Measurements from ENCODE around the gene SPATA31E1. TPM values are rescaled to one million over a fixed set of nuclear protein-coding genes. Genes with fewer than 3 reads are reported as not detected.
"Not testable (repeated sequence)": the region's sequence is repeated elsewhere in the genome, so short reads cannot be mapped to it uniquely, and the experiment has no call there.

Gene SPATA31E1
- total RNA-seq, 1 donor from 2014 or later: not detected

GRCh38 chr9:87884578-87885459 lies 2.1 kb downstream of the SPATA31E1 start:
- no peak for DNase-seq (ENCODE audit: extremely low read depth, low read depth, low spot score)

GRCh38 chr9:87885484-87886189 lies 3.0 kb downstream of the SPATA31E1 start:
- DNase-seq (ENCODE audit: extremely low read depth, low read depth, low spot score): no peak

- DNase-seq (ENCODE audit: extremely low read depth, low read depth, low spot score): no peak
Measured at GRCh38 chr9:87886210-87886932, 3.7 kb downstream of the SPATA31E1 start.

GRCh38 chr9:87886933-87887505 lies 4.3 kb downstream of the SPATA31E1 start:
- no peak for DNase-seq (ENCODE audit: extremely low read depth, low read depth, low spot score)

- no peak for DNase-seq (ENCODE audit: extremely low read depth, low read depth, low spot score)
Measured at GRCh38 chr9:87887661-87888480, 5.2 kb downstream of the SPATA31E1 start.

- no peak for DNase-seq (ENCODE audit: extremely low read depth, low read depth, low spot score)
Measured at GRCh38 chr9:87888501-87888900, 5.8 kb downstream of the SPATA31E1 start.

- DNase-seq (ENCODE audit: extremely low read depth, low read depth, low spot score): no peak
Measured at GRCh38 chr9:87889065-87889881, 6.6 kb downstream of the SPATA31E1 start.

- no peak for DNase-seq (ENCODE audit: extremely low read depth, low read depth, low spot score)
Measured at GRCh38 chr9:87889882-87890252, 7.2 kb downstream of the SPATA31E1 start.

- no peak for DNase-seq (ENCODE audit: extremely low read depth, low read depth, low spot score)
Measured at GRCh38 chr9:87890837-87891236, 8.2 kb downstream of the SPATA31E1 start.

GRCh38 chr9:87891754-87892153 lies 9.1 kb downstream of the SPATA31E1 start:
- no peak for DNase-seq (ENCODE audit: extremely low read depth, low read depth, low spot score)

- no peak for DNase-seq (ENCODE audit: extremely low read depth, low read depth, low spot score)
Measured at GRCh38 chr9:87892956-87893355, 10.3 kb downstream of the SPATA31E1 start.

- DNase-seq (ENCODE audit: extremely low read depth, low read depth, low spot score): no peak
Measured at GRCh38 chr9:87894998-87895625, 12.4 kb downstream of the SPATA31E1 start.

GRCh38 chr9:87896891-87897290 lies 14.2 kb downstream of the SPATA31E1 start:
- DNase-seq (ENCODE audit: extremely low read depth, low read depth, low spot score): no peak

GRCh38 chr9:87898151-87898550 lies 15.5 kb downstream of the SPATA31E1 start:
- DNase-seq (ENCODE audit: extremely low read depth, low read depth, low spot score): no peak

GRCh38 chr9:87902371-87902770 lies 19.7 kb downstream of the SPATA31E1 start:
- not testable (repeated sequence) for DNase-seq (ENCODE audit: extremely low read depth, low read depth, low spot score)

- DNase-seq (ENCODE audit: extremely low read depth, low read depth, low spot score): no peak
Measured at GRCh38 chr9:87909310-87910041, 26.8 kb downstream of the SPATA31E1 start.

- no peak for DNase-seq (ENCODE audit: extremely low read depth, low read depth, low spot score)
Measured at GRCh38 chr9:87910821-87911220, 28.1 kb downstream of the SPATA31E1 start.

- DNase-seq (ENCODE audit: extremely low read depth, low read depth, low spot score): not testable (repeated sequence)
Measured at GRCh38 chr9:87917662-87918061, 35.0 kb downstream of the SPATA31E1 start, which contains the start of gene SPATA31C1. SPATA31C1 (plus strand) TSS chr9:87917962.
